ENCODE measurements around the gene PTPN1. TPM values are rescaled to one million over a fixed set of nuclear protein-coding genes. Genes with fewer than 3 reads are reported as not detected.

Gene PTPN1
- total RNA-seq, 1 experiment from 2014 or later, result 30.8 TPM

DNA sequence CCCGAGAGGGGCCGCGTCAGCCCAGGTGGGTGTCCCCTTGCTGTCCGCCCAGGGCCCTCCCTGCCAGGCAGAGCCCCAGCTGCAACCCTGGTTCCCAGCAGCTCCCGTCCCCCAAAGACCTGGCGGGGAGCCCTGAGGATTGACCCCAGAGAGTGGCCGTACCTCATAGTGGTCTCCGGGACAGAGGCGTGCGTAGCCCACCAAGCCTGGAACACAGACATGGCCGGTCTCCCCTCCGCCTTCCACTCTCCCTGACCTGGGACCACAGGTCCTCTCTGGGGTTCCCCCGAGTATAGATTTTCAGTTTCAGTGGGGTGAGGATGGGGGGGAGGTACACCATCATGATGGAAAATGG is 98.5 kb downstream of the PTPN1 start:
- Histone ChIP-seq H4K8ac (replicated peaks; ENCODE audit: insufficient read length, low read depth, low read length) (no peak overlapping the region), H3K79me2 (ENCODE audit: insufficient read depth, low read length) (no peaks in the 10 kb centered on the region), H2BK12ac (ENCODE audit: insufficient read length, low read depth, low read length) (no peak overlapping the region), H2BK15ac (ENCODE audit: low read depth, low read length) (no peak overlapping the region), H2BK5ac (ENCODE audit: insufficient read length, low read length) (no peak overlapping the region), H4K91ac (ENCODE audit: insufficient read length, low read depth, low read length) (no peak overlapping the region), H3K56ac (ENCODE audit: insufficient read length, low read depth, low read length) (no peak overlapping the region), H2BK120ac (ENCODE audit: low read depth, low read length, poor library complexity, severe bottlenecking) (no peak overlapping the region), H4K20me1 (ENCODE audit: control insufficient read depth, insufficient read depth, insufficient read length) (no peaks in the 10 kb centered on the region), H3K4ac (ENCODE audit: low read depth, low read length) (no peak overlapping the region), H3K79me1 (ENCODE audit: insufficient read depth, low read depth, low read length, poor library complexity, severe bottlenecking) (no peaks in the 10 kb centered on the region), H2BK20ac (ENCODE audit: low read depth, low read length, poor library complexity, severe bottlenecking) (no peak overlapping the region), H3K9ac (ENCODE audit: extremely low read depth, insufficient read length, low read length) (no peak overlapping the region), H3K27ac (ENCODE audit: insufficient read length, low read depth, low read length) (no peak overlapping the region), H3K9me3 (ENCODE audit: control insufficient read depth, low read depth, low read length) (no peaks in the 10 kb centered on the region), H4K5ac (ENCODE audit: insufficient read length, low read depth, low read length) (no peak overlapping the region), H2AK5ac (ENCODE audit: insufficient read length, low read length) (no peak overlapping the region), H3K23me2 (ENCODE audit: insufficient read length, low read depth, low read length, poor library complexity, severe bottlenecking) (no peaks in the 10 kb centered on the region), H3K4me2 (ENCODE audit: insufficient read depth, insufficient read length, low read length) (no peak overlapping the region), H2AFZ (ENCODE audit: low read length) (no peak overlapping the region), H3K18ac (ENCODE audit: insufficient read length, low read depth, low read length) (no peak overlapping the region), H3K23ac (ENCODE audit: insufficient read length, low read depth, low read length) (no peak overlapping the region), H3T11ph (ENCODE audit: low read length) (no peak overlapping the region), H3K4me1 (ENCODE audit: insufficient read depth, low read length) (no peaks in the 10 kb centered on the region; the same call in 1 of the 2 replicates), H3K27me3 (ENCODE audit: insufficient read depth, low read length) (no peaks in the 10 kb centered on the region), H3K14ac (ENCODE audit: insufficient read depth, low read length) (no peak overlapping the region)
- no peaks in the 10 kb centered on the region; the same call in 1 of the 2 replicates for H3K27me3 Mint-ChIP-seq (ENCODE audit: low read depth)
- H3K4me1 Mint-ChIP-seq, result peaks cover 10 to 16% of the 10 kb centered on the region in 2 experiments
- H3K4me3 Mint-ChIP-seq, result no peak overlapping the region
- no CpG with 5 or more reads among the region's 13 CpGs for WGBS (ENCODE audit: extremely low coverage, insufficient read length, low lambda C conversion rate)
- H3K9me3 Mint-ChIP-seq, result no peaks in the 10 kb centered on the region
- H3K36me3 Mint-ChIP-seq (ENCODE audit: insufficient read depth in 1 of 3, low read depth in 3 of 3), result no peaks in the 10 kb centered on the region
- no peak for DNase-seq
- TF ChIP-seq, protein P1, sequence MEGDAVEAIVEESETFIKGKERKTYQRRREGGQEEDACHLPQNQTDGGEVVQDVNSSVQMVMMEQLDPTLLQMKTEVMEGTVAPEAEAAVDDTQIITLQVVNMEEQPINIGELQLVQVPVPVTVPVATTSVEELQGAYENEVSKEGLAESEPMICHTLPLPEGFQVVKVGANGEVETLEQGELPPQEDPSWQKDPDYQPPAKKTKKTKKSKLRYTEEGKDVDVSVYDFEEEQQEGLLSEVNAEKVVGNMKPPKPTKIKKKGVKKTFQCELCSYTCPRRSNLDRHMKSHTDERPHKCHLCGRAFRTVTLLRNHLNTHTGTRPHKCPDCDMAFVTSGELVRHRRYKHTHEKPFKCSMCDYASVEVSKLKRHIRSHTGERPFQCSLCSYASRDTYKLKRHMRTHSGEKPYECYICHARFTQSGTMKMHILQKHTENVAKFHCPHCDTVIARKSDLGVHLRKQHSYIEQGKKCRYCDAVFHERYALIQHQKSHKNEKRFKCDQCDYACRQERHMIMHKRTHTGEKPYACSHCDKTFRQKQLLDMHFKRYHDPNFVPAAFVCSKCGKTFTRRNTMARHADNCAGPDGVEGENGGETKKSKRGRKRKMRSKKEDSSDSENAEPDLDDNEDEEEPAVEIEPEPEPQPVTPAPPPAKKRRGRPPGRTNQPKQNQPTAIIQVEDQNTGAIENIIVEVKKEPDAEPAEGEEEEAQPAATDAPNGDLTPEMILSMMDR (conservative IDR thresholded peaks at IDR 0.05), result no peak
- H3K27ac Mint-ChIP-seq, result no peak overlapping the region
